ENCODE results near the gene LARGE2. TPM values are rescaled to one million over a fixed set of nuclear protein-coding genes. Genes with fewer than 3 reads are reported as not detected.

LARGE2 gene
- total and polyA plus RNA-seq, 2 experiments from 2014 or later = 89.8 to 107 TPM

DNA sequence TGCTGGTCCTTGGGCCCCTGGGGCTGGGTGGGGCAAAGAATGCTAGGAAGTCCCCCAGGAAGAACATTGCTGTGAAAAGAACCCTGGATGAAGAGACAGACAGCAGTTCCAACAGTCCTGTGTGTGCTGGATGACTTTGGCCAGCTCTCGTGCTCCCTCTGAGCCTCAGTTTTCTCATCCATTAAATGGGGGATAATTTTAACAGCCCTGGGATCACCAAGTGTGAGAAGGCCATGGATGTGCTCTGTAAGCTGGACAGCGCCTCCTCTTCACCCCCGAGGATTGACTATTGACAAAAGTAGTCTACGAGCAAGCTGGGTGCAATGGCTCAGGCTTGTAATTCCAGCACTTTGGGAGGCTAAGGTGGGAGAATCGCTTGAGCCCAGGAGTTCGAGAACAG is 2.5 kb downstream of the LARGE2 start:
- Histone ChIP-seq H3K79me2 (replicated peaks; ENCODE audit: insufficient read depth) (peaks cover 19% of the 10 kb centered on the region), H2AFZ (no peak overlapping the region), H3K4me1 (ENCODE audit: insufficient read depth) (peaks cover 26% of the 10 kb centered on the region), H3K36me3 (ENCODE audit: insufficient read depth) (no peaks in the 10 kb centered on the region), H3K27ac (ENCODE audit: low read depth) (no peak overlapping the region), H3K27me3 (ENCODE audit: insufficient read depth) (peaks cover 9% of the 10 kb centered on the region; the same call in 1 of the 2 replicates), H3F3A (replicated peaks; ENCODE audit: low read depth) (peaks cover 14% of the 10 kb centered on the region), H3K9me2 (ENCODE audit: insufficient read depth) (no peaks in the 10 kb centered on the region), H3K4me2 (no peak overlapping the region), H4K20me1 (replicated peaks; ENCODE audit: insufficient read depth) (peaks cover 6% of the 10 kb centered on the region; the same call in 1 of the 2 replicates), H3K4me3 (no peak overlapping the region)
- no peak overlapping the region for H3K27ac Mint-ChIP-seq
- H3K4me3 Mint-ChIP-seq = 0 out of 3 replicates have a peak overlapping the region, but pooled peaks have one; percentile 65
- TF ChIP-seq, protein P1, sequence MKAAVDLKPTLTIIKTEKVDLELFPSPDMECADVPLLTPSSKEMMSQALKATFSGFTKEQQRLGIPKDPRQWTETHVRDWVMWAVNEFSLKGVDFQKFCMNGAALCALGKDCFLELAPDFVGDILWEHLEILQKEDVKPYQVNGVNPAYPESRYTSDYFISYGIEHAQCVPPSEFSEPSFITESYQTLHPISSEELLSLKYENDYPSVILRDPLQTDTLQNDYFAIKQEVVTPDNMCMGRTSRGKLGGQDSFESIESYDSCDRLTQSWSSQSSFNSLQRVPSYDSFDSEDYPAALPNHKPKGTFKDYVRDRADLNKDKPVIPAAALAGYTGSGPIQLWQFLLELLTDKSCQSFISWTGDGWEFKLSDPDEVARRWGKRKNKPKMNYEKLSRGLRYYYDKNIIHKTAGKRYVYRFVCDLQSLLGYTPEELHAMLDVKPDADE (IDR thresholded peaks at IDR 0.05) = no peak
- TF ChIP-seq, protein P2, sequence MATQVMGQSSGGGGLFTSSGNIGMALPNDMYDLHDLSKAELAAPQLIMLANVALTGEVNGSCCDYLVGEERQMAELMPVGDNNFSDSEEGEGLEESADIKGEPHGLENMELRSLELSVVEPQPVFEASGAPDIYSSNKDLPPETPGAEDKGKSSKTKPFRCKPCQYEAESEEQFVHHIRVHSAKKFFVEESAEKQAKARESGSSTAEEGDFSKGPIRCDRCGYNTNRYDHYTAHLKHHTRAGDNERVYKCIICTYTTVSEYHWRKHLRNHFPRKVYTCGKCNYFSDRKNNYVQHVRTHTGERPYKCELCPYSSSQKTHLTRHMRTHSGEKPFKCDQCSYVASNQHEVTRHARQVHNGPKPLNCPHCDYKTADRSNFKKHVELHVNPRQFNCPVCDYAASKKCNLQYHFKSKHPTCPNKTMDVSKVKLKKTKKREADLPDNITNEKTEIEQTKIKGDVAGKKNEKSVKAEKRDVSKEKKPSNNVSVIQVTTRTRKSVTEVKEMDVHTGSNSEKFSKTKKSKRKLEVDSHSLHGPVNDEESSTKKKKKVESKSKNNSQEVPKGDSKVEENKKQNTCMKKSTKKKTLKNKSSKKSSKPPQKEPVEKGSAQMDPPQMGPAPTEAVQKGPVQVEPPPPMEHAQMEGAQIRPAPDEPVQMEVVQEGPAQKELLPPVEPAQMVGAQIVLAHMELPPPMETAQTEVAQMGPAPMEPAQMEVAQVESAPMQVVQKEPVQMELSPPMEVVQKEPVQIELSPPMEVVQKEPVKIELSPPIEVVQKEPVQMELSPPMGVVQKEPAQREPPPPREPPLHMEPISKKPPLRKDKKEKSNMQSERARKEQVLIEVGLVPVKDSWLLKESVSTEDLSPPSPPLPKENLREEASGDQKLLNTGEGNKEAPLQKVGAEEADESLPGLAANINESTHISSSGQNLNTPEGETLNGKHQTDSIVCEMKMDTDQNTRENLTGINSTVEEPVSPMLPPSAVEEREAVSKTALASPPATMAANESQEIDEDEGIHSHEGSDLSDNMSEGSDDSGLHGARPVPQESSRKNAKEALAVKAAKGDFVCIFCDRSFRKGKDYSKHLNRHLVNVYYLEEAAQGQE (IDR thresholded peaks at IDR 0.05; ENCODE audit: unreplicated experiment) = peak; percentile 46
- ATAC-seq (no peak), DNase-seq (ENCODE audit: low spot score) (no peak)
- H3K36me3 Mint-ChIP-seq (ENCODE audit: low read depth) = peaks cover 42% of the 10 kb centered on the region
- no peaks in the 10 kb centered on the region; the same call in 2 of the 3 replicates for H3K9me3 Mint-ChIP-seq
- H3K27me3 Mint-ChIP-seq (ENCODE audit: insufficient read depth, low read depth, poor library complexity) = peaks cover 22% of the 10 kb centered on the region
- peaks cover 26% of the 10 kb centered on the region for H3K4me1 Mint-ChIP-seq

DNA sequence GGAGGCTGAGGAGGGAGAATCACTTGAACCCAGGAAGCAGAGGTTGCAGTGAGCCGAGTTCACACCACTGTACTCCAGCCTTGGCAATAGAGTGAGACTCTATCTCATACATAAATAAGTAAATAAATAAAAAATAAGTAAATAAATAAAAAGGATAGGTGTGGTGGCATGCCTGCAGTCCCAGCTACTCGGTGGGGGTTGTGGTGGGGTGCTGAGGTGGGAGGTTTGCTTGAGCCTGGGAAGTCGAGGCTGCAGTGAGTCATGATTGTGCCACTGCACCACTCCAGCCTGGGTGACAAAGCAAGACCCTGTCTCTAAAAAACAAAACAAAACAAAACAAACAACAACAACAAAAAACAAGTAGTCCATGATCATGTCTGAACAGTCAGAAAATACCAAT is 3.1 kb downstream of the LARGE2 start:
- Histone ChIP-seq H3K27me3 (ENCODE audit: insufficient read depth) (peaks cover 6% of the 10 kb centered on the region; the same call in 1 of the 2 replicates), H3K36me3 (ENCODE audit: insufficient read depth) (no peaks in the 10 kb centered on the region), H3K4me2 (no peak overlapping the region), H3K9me2 (ENCODE audit: insufficient read depth) (no peaks in the 10 kb centered on the region), H4K20me1 (replicated peaks; ENCODE audit: insufficient read depth) (peaks cover 6% of the 10 kb centered on the region; the same call in 1 of the 2 replicates), H3K79me2 (replicated peaks; ENCODE audit: insufficient read depth) (peaks cover 19% of the 10 kb centered on the region), H3F3A (replicated peaks; ENCODE audit: low read depth) (peaks cover 14% of the 10 kb centered on the region), H3K4me1 (ENCODE audit: insufficient read depth) (peaks cover 20% of the 10 kb centered on the region), H3K27ac (ENCODE audit: low read depth) (no peak overlapping the region), H2AFZ (no peak overlapping the region), H3K4me3 (no peak overlapping the region)
- peaks cover 22% of the 10 kb centered on the region for H3K27me3 Mint-ChIP-seq (ENCODE audit: insufficient read depth, low read depth, poor library complexity)
- ATAC-seq = no peak
- H3K4me3 Mint-ChIP-seq = no peak overlapping the region; the same call in 2 of the 3 replicates
- no peak overlapping the region for H3K27ac Mint-ChIP-seq
- peaks cover 45% of the 10 kb centered on the region for H3K36me3 Mint-ChIP-seq (ENCODE audit: low read depth)
- no peaks in the 10 kb centered on the region; the same call in 2 of the 3 replicates for H3K9me3 Mint-ChIP-seq
- peaks cover 23% of the 10 kb centered on the region for H3K4me1 Mint-ChIP-seq
- no peak for DNase-seq (ENCODE audit: low spot score)
- TF ChIP-seq EZH2phosphoT487 (IDR thresholded peaks at IDR 0.05; ENCODE audit: unreplicated experiment) = no peak
- TF ChIP-seq ZNF331 (CRISPR knock-in tag; IDR thresholded peaks at IDR 0.05; ENCODE audit: low read depth) = no peak
- no peak for TF ChIP-seq JUNB (IDR thresholded peaks at IDR 0.05; ENCODE audit: unreplicated experiment)
- no peak for TF ChIP-seq NANOG (IDR thresholded peaks at IDR 0.05; ENCODE audit: borderline replicate concordance)
- no peak for TF ChIP-seq EZH2 (IDR thresholded peaks at IDR 0.05; ENCODE audit: low read depth, unreplicated experiment)
- no peak for TF ChIP-seq STAT1 (IDR thresholded peaks at IDR 0.05; ENCODE audit: unreplicated experiment)
- TF ChIP-seq CREB1 (CRISPR knock-in tag; IDR thresholded peaks at IDR 0.05; ENCODE audit: low read depth) = no peak
- TF ChIP-seq, protein P2 (IDR thresholded peaks at IDR 0.05; ENCODE audit: unreplicated experiment) = no peak
- no peak for TF ChIP-seq POLR2AphosphoS5 (IDR thresholded peaks at IDR 0.05; ENCODE audit: low read depth)
